ENCODE measurements around the gene C4orf50.

The C4orf50 gene

GRCh38 chr4:5943561-5943960, 74.7 kb downstream of the C4orf50 start:
- DNase-seq (ENCODE audit: low read depth in 2 of 2) = no peak

- no peak for DNase-seq (ENCODE audit: low read depth in 2 of 2)
Observed at GRCh38 chr4:5942947-5943346, 75.3 kb downstream of the C4orf50 start.

- no peak for DNase-seq (ENCODE audit: low read depth in 2 of 2)
Observed at GRCh38 chr4:5941601-5942000, 76.6 kb downstream of the C4orf50 start.

- no peak for DNase-seq (ENCODE audit: low read depth in 2 of 2)
Observed at GRCh38 chr4:5940470-5941203, 77.6 kb downstream of the C4orf50 start.

GRCh38 chr4:5933996-5934831, 84.0 kb downstream of the C4orf50 start:
- no peak for DNase-seq (ENCODE audit: low read depth in 2 of 2)

- no peak for DNase-seq (ENCODE audit: low read depth in 2 of 2)
Observed at GRCh38 chr4:5933116-5933515, 85.1 kb downstream of the C4orf50 start.

- DNase-seq (ENCODE audit: low read depth in 2 of 2) = no peak
Observed at GRCh38 chr4:5932035-5932568, 86.1 kb downstream of the C4orf50 start.

GRCh38 chr4:5931526-5931925, 86.7 kb downstream of the C4orf50 start:
- no peak for DNase-seq (ENCODE audit: low read depth in 2 of 2)

- no peak for DNase-seq (ENCODE audit: low read depth in 2 of 2)
Observed at GRCh38 chr4:5930876-5931275, 87.4 kb downstream of the C4orf50 start.

- no peak for DNase-seq (ENCODE audit: low read depth in 2 of 2)
Observed at GRCh38 chr4:5930456-5930855, 87.8 kb downstream of the C4orf50 start.

- DNase-seq (ENCODE audit: low read depth in 2 of 2) = no peak
Observed at GRCh38 chr4:5928844-5929420, 89.3 kb downstream of the C4orf50 start.

- no peak for DNase-seq (ENCODE audit: low read depth in 2 of 2)
Observed at GRCh38 chr4:5928274-5928673, 90.0 kb downstream of the C4orf50 start.

GRCh38 chr4:5927747-5928146, 90.5 kb downstream of the C4orf50 start:
- DNase-seq (ENCODE audit: low read depth in 2 of 2) = no peak

- DNase-seq (ENCODE audit: low read depth in 2 of 2) = no peak
Observed at GRCh38 chr4:5927116-5927515, 91.1 kb downstream of the C4orf50 start.

- DNase-seq (ENCODE audit: low read depth in 2 of 2) = no peak
Observed at GRCh38 chr4:5926598-5926997, 91.6 kb downstream of the C4orf50 start.

- no peak for DNase-seq (ENCODE audit: low read depth in 2 of 2)
Observed at GRCh38 chr4:5925419-5926200, 92.6 kb downstream of the C4orf50 start.

- no peak for DNase-seq (ENCODE audit: low read depth in 2 of 2)
Observed at GRCh38 chr4:5924461-5925125, 93.6 kb downstream of the C4orf50 start.

GRCh38 chr4:5923376-5923775, 94.9 kb downstream of the C4orf50 start:
- DNase-seq (ENCODE audit: low read depth in 2 of 2) = no peak

GRCh38 chr4:5922556-5922955, 95.7 kb downstream of the C4orf50 start:
- DNase-seq (ENCODE audit: low read depth in 2 of 2) = no peak

GRCh38 chr4:5921981-5922380, 96.2 kb downstream of the C4orf50 start:
- no peak for DNase-seq (ENCODE audit: low read depth in 2 of 2)

Data from fibroblast of skin of left quadriceps (primary cell).